Endothelial cell of umbilical vein (primary cell): ENCODE results near the gene KCNJ6. TPM values are rescaled to one million over a fixed set of nuclear protein-coding genes. Genes with fewer than 3 reads are reported as not detected.

Experiments
- BruUV-seq: library from RNA; stranded (reverse); fragments of 400-500 nt; replicated peaks from 2 replicates; lab custom pipeline; 2021; lab: Mats Ljungman, UMichigan
- CTCF ChIA-PET: fragments of 300-600, 350-600 bp; sonication (Branson Sonifier 250); formaldehyde crosslinking; loops from one replicate; lab custom pipeline; 2021; ENCODE audit warnings: antibody characterized with exemption, inconsistent platforms; lab: Charles Lee
- POLR2A ChIA-PET: fragments of 300-600, 350-600 bp; sonication (Branson Sonifier 250); formaldehyde crosslinking; loops from one replicate; lab custom pipeline; 2021; ENCODE audit warnings: antibody characterized with exemption, inconsistent platforms; lab: Charles Lee
- DNase-seq: peaks from one replicate; pipeline ENCODE4 v3.0.0-alpha.2; 2011; ENCODE audit warnings: low read depth, low spot score
- FAIRE-seq: peaks from 2 replicates; lab custom pipeline; 2011; peaks lifted over from hg19 to GRCh38; lab: Jason Lieb, UNC
- H2AFZ ChIP-seq: 2 replicates; pipeline ENCODE4 v1.6.0; 2012; ENCODE audit warnings: low read depth, low read length, control low read depth, inconsistent platforms
- H3K27ac ChIP-seq: 2 replicates; pipeline ENCODE4 v1.5.1; 2011; ENCODE audit warnings: low read depth, mild to moderate bottlenecking, control low read depth, low read length, moderate library complexity; ENCODE audit not compliant: insufficient read depth
- H3K27me3 ChIP-seq, 2 experiments: 2 replicates each; pipeline versions ENCODE4 v1.6.0 to v1.6.1; 2011; ENCODE audit warnings: low read length in 2 of 2, mixed read lengths in 1 of 2; ENCODE audit not compliant: control insufficient read depth in 2 of 2, insufficient read depth in 2 of 2
- H3K36me3 ChIP-seq, 2 experiments: 2 replicates in 1 of 2; 3 replicates in 1 of 2; pipeline ENCODE4 v1.5.1; 2011; ENCODE audit warnings: low read length in 2 of 2, mild to moderate bottlenecking in 1 of 2, moderate library complexity in 1 of 2; ENCODE audit not compliant: control insufficient read depth in 2 of 2, insufficient read depth in 2 of 2; ENCODE audit errors: extremely low read depth in 1 of 2
- H3K4me1 ChIP-seq: 3 replicates; pipeline ENCODE4 v1.5.1; 2011; ENCODE audit warnings: mild to moderate bottlenecking, low read length; ENCODE audit not compliant: control insufficient read depth, insufficient read depth; ENCODE audit errors: extremely low read depth
- H3K4me2 ChIP-seq: 2 replicates; pipeline ENCODE4 v1.6.1; 2011; ENCODE audit warnings: low read length, control low read depth, mixed read lengths; ENCODE audit not compliant: insufficient read depth
- H3K4me3 ChIP-seq, 3 experiments: fragments of 200-600 bp in 1 of 3; sonication (generic), shearing (Covaris generic) in 1 of 3; replicated peaks in 1 of 3; 2 replicates each; pipeline ENCODE4 v1.5.1; 2011 to 2016; ENCODE audit warnings: control low read depth in 3 of 3, low read length in 3 of 3, mild to moderate bottlenecking in 2 of 3, inconsistent platforms in 1 of 3, low read depth in 1 of 3, moderate library complexity in 1 of 3; ENCODE audit not compliant: insufficient read depth in 1 of 3
- H3K79me2 ChIP-seq: 2 replicates; pipeline ENCODE4 v1.6.0; 2012; ENCODE audit warnings: low read length, inconsistent platforms; ENCODE audit not compliant: control insufficient read depth, insufficient read depth
- H3K9ac ChIP-seq: replicated peaks from 2 replicates; pipeline ENCODE3; 2011; ENCODE audit warnings: low read length, control low read depth; ENCODE audit not compliant: insufficient read depth; ENCODE audit errors: extremely low read depth
- H3K9me1 ChIP-seq: replicated peaks from 3 replicates; pipeline ENCODE4 v1.6.0; 2011; ENCODE audit warnings: mild to moderate bottlenecking, low read length; ENCODE audit not compliant: control insufficient read depth, insufficient read depth; ENCODE audit errors: extremely low read depth
- H3K9me3 ChIP-seq: replicated peaks from 2 replicates; pipeline ENCODE4 v1.5.1; 2012; ENCODE audit warnings: low read length, inconsistent platforms; ENCODE audit not compliant: control insufficient read depth, insufficient read depth
- H4K20me1 ChIP-seq: replicated peaks from 2 replicates; pipeline ENCODE3; 2011; ENCODE audit warnings: mild to moderate bottlenecking, low read length; ENCODE audit not compliant: control insufficient read depth, insufficient read depth; ENCODE audit errors: extremely low read depth
- EZH2 ChIP-seq: IDR thresholded peaks from 2 replicates; pipeline ENCODE4 v1.6.1; 2012; ENCODE audit warnings: borderline replicate concordance, low read depth, mild to moderate bottlenecking, moderate library complexity, low read length, inconsistent platforms; ENCODE audit not compliant: severe bottlenecking
- FOS ChIP-seq: IDR thresholded peaks from 2 replicates; pipeline ENCODE4 v1.6.1; 2011; ENCODE audit warnings: mild to moderate bottlenecking, low read length, moderate library complexity, borderline replicate concordance; ENCODE audit not compliant: insufficient read depth
- GATA2 ChIP-seq: IDR thresholded peaks from 2 replicates; pipeline ENCODE4 v1.7.0; 2011; ENCODE audit warnings: low read depth, mild to moderate bottlenecking, moderate library complexity, mixed read lengths, low read length; ENCODE audit not compliant: insufficient read length, insufficient read depth
- JUN ChIP-seq: IDR thresholded peaks from 2 replicates; pipeline ENCODE4 v1.6.1; 2011; ENCODE audit warnings: borderline replicate concordance, low read depth; ENCODE audit not compliant: insufficient read length, insufficient read depth
- MYC ChIP-seq: IDR thresholded peaks from one replicate; pipeline ENCODE4 v1.6.1; 2011; ENCODE audit warnings: mild to moderate bottlenecking, low read depth, low read length
- POLR2A ChIP-seq: IDR thresholded peaks from 2 replicates; pipeline ENCODE4 v1.6.1; 2012; ENCODE audit warnings: low read depth, mild to moderate bottlenecking, control low read depth, low read length
- POLR2AphosphoS5 ChIP-seq: IDR thresholded peaks from 2 replicates; pipeline ENCODE4 v1.6.1; 2012; ENCODE audit warnings: low read depth, mild to moderate bottlenecking, control low read depth, low read length, moderate library complexity; ENCODE audit not compliant: insufficient read depth
- dilution Hi-C: fragments of 300-500 bp; cut with MboI; formaldehyde crosslinking; loops from one replicate; pipeline ENCODE4 v1.15.0; 2019; ENCODE audit warnings: low sequenced_read_pairs; ENCODE audit not compliant: extremely low pct_ligation_motif_present
- intact Hi-C: fragments of 100-400 bp; cut with micrococcal nuclease; formaldehyde crosslinking; loops from one replicate; pipeline ENCODE4 v1.10.0; 2022
- polyA plus RNA-seq, 4 experiments: library from polyadenylated mRNA; depleted of rRNA in 3 of 4; stranded (reverse) in 3 of 4; unstranded in 1 of 4; fragments of >200 nt; gene quantifications; 2 replicates each; pipeline versions ENCODE4 v1.2.1 to v1.2.3, GENCODE V29; 2011 to 2012; ENCODE audit warnings: missing spikeins in 1 of 4
- total RNA-seq: library from RNA; stranded (reverse); gene quantifications from 2 replicates; pipeline ENCODE4 v1.2.3, GENCODE V29; 2021
- TF ChIP-seq, protein P1 (sequence below), 2 donors: IDR thresholded peaks; 1 replicate in 1 of 2; 2 replicates in 1 of 2; pipeline ENCODE4 v1.5.1; 2011; ENCODE audit warnings: low read length in 2 of 2, mild to moderate bottlenecking in 2 of 2, moderate library complexity in 2 of 2, control low read depth in 1 of 2, inconsistent platforms in 1 of 2, low read depth in 1 of 2; ENCODE audit not compliant: insufficient read depth in 1 of 2; ENCODE audit errors: extremely low read depth in 1 of 2
- TF ChIP-seq, protein P2 (sequence below): IDR thresholded peaks from 2 replicates; pipeline ENCODE4 v1.6.1; 2011; ENCODE audit not compliant: insufficient read depth, insufficient read length

KCNJ6 gene
- total and polyA plus RNA-seq, 2 donors (not counting 3 experiments of a cell fraction or from before 2014, with no cell fraction given) = not detected

DNA sequence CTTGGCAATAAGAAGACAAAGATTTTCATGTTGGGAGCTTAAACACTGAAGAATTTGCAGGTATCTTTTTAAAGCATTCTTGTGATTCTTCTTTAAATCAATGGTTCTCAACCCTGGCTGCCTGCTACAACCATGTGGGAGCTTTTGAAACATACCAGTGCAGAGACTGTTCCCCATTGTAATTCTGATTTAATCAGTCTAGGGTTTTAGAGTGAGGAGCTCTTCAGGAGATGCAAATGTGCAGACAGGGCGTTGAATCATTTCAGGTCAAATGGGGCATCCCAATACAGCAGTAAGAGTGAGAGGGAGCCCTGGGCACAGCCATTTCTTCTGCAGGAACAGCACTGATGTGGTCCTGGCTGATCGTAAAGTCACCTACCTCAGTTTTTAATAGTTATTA lies 24.3 kb downstream of the KCNJ6 start:
- Histone ChIP-seq H3K4me3 (no peak overlapping the region), H3K9ac (no peak overlapping the region), H4K20me1 (no peaks in the 10 kb centered on the region), H2AFZ (no peak overlapping the region), H3K27ac (no peak overlapping the region), H3K9me3 (no peaks in the 10 kb centered on the region), H3K9me1 (no peaks in the 10 kb centered on the region), H3K36me3 (no peaks in the 10 kb centered on the region), H3K4me2 (no peak overlapping the region), H3K27me3 (no peaks in the 10 kb centered on the region), H3K4me1 (no peaks in the 10 kb centered on the region), H3K79me2 (no peaks in the 10 kb centered on the region)
- ChIA-PET CTCF (interaction anchor here (1.3 kb wide), 2 partner anchors 133 to 235 kb away, joined by 3 read pairs; no protein-coding TSS in a partner anchor), POLR2A (no interaction called here)
- FAIRE-seq (no peak), DNase-seq (no peak)
- no TSS peak for BruUV-seq
- intact Hi-C loops (no loop called here), dilution Hi-C loops (no loop called here)
- no peak for TF ChIP-seq JUN
- TF ChIP-seq, protein P1, sequence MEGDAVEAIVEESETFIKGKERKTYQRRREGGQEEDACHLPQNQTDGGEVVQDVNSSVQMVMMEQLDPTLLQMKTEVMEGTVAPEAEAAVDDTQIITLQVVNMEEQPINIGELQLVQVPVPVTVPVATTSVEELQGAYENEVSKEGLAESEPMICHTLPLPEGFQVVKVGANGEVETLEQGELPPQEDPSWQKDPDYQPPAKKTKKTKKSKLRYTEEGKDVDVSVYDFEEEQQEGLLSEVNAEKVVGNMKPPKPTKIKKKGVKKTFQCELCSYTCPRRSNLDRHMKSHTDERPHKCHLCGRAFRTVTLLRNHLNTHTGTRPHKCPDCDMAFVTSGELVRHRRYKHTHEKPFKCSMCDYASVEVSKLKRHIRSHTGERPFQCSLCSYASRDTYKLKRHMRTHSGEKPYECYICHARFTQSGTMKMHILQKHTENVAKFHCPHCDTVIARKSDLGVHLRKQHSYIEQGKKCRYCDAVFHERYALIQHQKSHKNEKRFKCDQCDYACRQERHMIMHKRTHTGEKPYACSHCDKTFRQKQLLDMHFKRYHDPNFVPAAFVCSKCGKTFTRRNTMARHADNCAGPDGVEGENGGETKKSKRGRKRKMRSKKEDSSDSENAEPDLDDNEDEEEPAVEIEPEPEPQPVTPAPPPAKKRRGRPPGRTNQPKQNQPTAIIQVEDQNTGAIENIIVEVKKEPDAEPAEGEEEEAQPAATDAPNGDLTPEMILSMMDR (IDR thresholded peaks at IDR 0.05; ENCODE audit: extremely low read depth in 1 of 2, insufficient read depth in 1 of 2, low read depth in 1 of 2, low read length in 2 of 2) = no peak
- TF ChIP-seq EZH2 = no peak
- TF ChIP-seq FOS = no peak
- TF ChIP-seq MYC = no peak
- TF ChIP-seq, protein P2, sequence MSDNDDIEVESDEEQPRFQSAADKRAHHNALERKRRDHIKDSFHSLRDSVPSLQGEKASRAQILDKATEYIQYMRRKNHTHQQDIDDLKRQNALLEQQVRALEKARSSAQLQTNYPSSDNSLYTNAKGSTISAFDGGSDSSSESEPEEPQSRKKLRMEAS = no peak
- TF ChIP-seq GATA2 = no peak
- no peak for TF ChIP-seq POLR2AphosphoS5
- no peak for TF ChIP-seq POLR2A
